ENCODE measurements around the gene COL1A1. TPM values are rescaled to one million over a fixed set of nuclear protein-coding genes. Genes with fewer than 3 reads are reported as not detected.

COL1A1 gene
- total RNA-seq, 4 donors from 2014 or later: 11.3 to 287 (median 31.9) TPM

- H3K4me3 ChIP-seq: no peak overlapping the region
- H3K27me3 ChIP-seq: peaks cover 0 to 3% of the 10 kb centered on the region in 2 donors
- H3K9me3 ChIP-seq: no peaks in the 10 kb centered on the region
- peak in 1 of 3 donors; percentile 46 for DNase-seq
- TF ChIP-seq POLR2A (IDR thresholded peaks at IDR 0.05) (no peak), CTCF (IDR thresholded peaks at IDR 0.05) (no peak)
- peaks cover 0 to 37% (median 6%) of the 10 kb centered on the region in 4 donors for H3K4me1 ChIP-seq
- H3K27ac ChIP-seq: peak overlapping the region in 3 of 4 donors; percentile 17 to 64 (median 34)
- no peaks in the 10 kb centered on the region for H3K36me3 ChIP-seq
Observed at GRCh38 chr17:50203086-50203485, 1.7 kb upstream of the COL1A1 start.

- DNase-seq: peak; percentile 84 to 95 (median 89)
- peaks cover 0 to 30% (median 6%) of the 10 kb centered on the region in 4 donors for H3K4me1 ChIP-seq
- peaks cover 0 to 3% of the 10 kb centered on the region in 2 donors for H3K27me3 ChIP-seq
- H3K4me3 ChIP-seq: peak overlapping the region; percentile 22 to 54 (median 50)
- H3K9me3 ChIP-seq: no peaks in the 10 kb centered on the region
- H3K36me3 ChIP-seq: peaks cover 0 to 8% (median 0%) of the 10 kb centered on the region in 3 donors
- TF ChIP-seq POLR2A (IDR thresholded peaks at IDR 0.05) (no peak), CTCF (IDR thresholded peaks at IDR 0.05) (peak; percentile 94 to 100 (median 100))
- H3K27ac ChIP-seq: peak overlapping the region; percentile 69 to 80 (median 77)
Observed at GRCh38 chr17:50200457-50201275, 765 bp downstream of the COL1A1 start.

GRCh38 chr17:50199803-50200456, 1.5 kb downstream of the COL1A1 start:
- peaks cover 0 to 16% (median 0%) of the 10 kb centered on the region in 3 donors for H3K36me3 ChIP-seq
- no peaks in the 10 kb centered on the region for H3K9me3 ChIP-seq
- H3K4me3 ChIP-seq: peak overlapping the region; percentile 22 to 54 (median 50)
- no peak for TF ChIP-seq CTCF (IDR thresholded peaks at IDR 0.05)
- TF ChIP-seq POLR2A (IDR thresholded peaks at IDR 0.05): no peak
- H3K27me3 ChIP-seq: peaks cover 0 to 3% of the 10 kb centered on the region in 2 donors
- H3K4me1 ChIP-seq: peaks cover 0 to 30% (median 6%) of the 10 kb centered on the region in 4 donors
- DNase-seq: peak; percentile 71 to 90 (median 80)
- peak overlapping the region; percentile 69 to 80 (median 77) for H3K27ac ChIP-seq

- H3K9me3 ChIP-seq: no peaks in the 10 kb centered on the region
- peaks cover 0 to 3% of the 10 kb centered on the region in 2 donors for H3K27me3 ChIP-seq
- peak in 1 of 3 donors; percentile 45 for DNase-seq
- no peak for TF ChIP-seq CTCF (IDR thresholded peaks at IDR 0.05)
- TF ChIP-seq POLR2A (IDR thresholded peaks at IDR 0.05): no peak
- H3K27ac ChIP-seq: peak overlapping the region; percentile 5 to 80 (median 72)
- peaks cover 0 to 22% (median 0%) of the 10 kb centered on the region in 3 donors for H3K36me3 ChIP-seq
- H3K4me1 ChIP-seq: peaks cover 0 to 30% (median 6%) of the 10 kb centered on the region in 4 donors
- H3K4me3 ChIP-seq: peak overlapping the region; percentile 22 to 54 (median 50)
Observed at GRCh38 chr17:50199211-50199802, 2.1 kb downstream of the COL1A1 start.

GRCh38 chr17:50198026-50198669, 3.3 kb downstream of the COL1A1 start:
- Histone ChIP-seq H3K36me3 (peaks cover 0 to 31% (median 0%) of the 10 kb centered on the region in 3 donors), H3K4me1 (peaks cover 0 to 30% (median 6%) of the 10 kb centered on the region in 4 donors), H3K27me3 (peaks cover 0 to 3% of the 10 kb centered on the region in 2 donors), H3K9me3 (no peaks in the 10 kb centered on the region), H3K27ac (peak overlapping the region in 3 of 4 donors; percentile 17 to 80 (median 57)), H3K4me3 (no peak overlapping the region)
- DNase-seq: peak; percentile 53 to 85 (median 75)
- peak; percentile 53 to 73 (median 66) for TF ChIP-seq CTCF (IDR thresholded peaks at IDR 0.05)
- TF ChIP-seq POLR2A (IDR thresholded peaks at IDR 0.05): no peak
